Mesenchymal stem cell (in vitro differentiated cells and primary cell): ENCODE measurements around the gene AP1G1.

Experiments used
- DNase-seq: peaks from one replicate; pipeline ENCODE4 v3.0.0-alpha.2; 2013
- H2AFZ ChIP-seq: one replicate; pipeline ENCODE4 v1.6.1; 2013; ENCODE audit warnings: low read depth, mild to moderate bottlenecking, control low read depth, inconsistent platforms, low read length, moderate library complexity
- H2AK5ac ChIP-seq: 2 replicates; pipeline ENCODE4 v1.6.1; 2013; ENCODE audit warnings: low read length, moderate library complexity, mild to moderate bottlenecking, inconsistent platforms; ENCODE audit not compliant: severe bottlenecking
- H2BK120ac ChIP-seq: one replicate; pipeline ENCODE4 v1.6.1; 2013; ENCODE audit warnings: low read depth, mild to moderate bottlenecking, inconsistent platforms, low read length, moderate library complexity
- H2BK12ac ChIP-seq, 2 experiments: one replicate each; pipeline ENCODE4 v1.6.1; 2013; ENCODE audit warnings: inconsistent platforms in 2 of 2, low read length in 2 of 2, mild to moderate bottlenecking in 2 of 2, moderate library complexity in 2 of 2, control low read depth in 1 of 2
- H2BK15ac ChIP-seq: one replicate; pipeline ENCODE4 v1.6.1; 2013; ENCODE audit warnings: mild to moderate bottlenecking, low read depth, inconsistent platforms; ENCODE audit not compliant: poor library complexity, severe bottlenecking
- H2BK5ac ChIP-seq: 2 replicates; pipeline ENCODE4 v1.6.1; 2013; ENCODE audit warnings: low read depth, mild to moderate bottlenecking, low read length, control low read depth, inconsistent platforms; ENCODE audit not compliant: poor library complexity, severe bottlenecking
- H3K14ac ChIP-seq, 2 experiments: one replicate each; pipeline ENCODE4 v1.6.1; 2013; ENCODE audit warnings: inconsistent platforms in 2 of 2, low read length in 2 of 2, control low read depth in 1 of 2, mild to moderate bottlenecking in 1 of 2, moderate library complexity in 1 of 2
- H3K18ac ChIP-seq, 2 experiments: one replicate each; pipeline ENCODE4 v1.6.1; 2013; ENCODE audit warnings: inconsistent platforms in 2 of 2, low read length in 2 of 2, control low read depth in 1 of 2, low read depth in 1 of 2, mild to moderate bottlenecking in 1 of 2
- H3K23ac ChIP-seq, 2 experiments: one replicate each; pipeline ENCODE4 v1.6.1; 2013; ENCODE audit warnings: inconsistent platforms in 2 of 2, low read length in 2 of 2, mild to moderate bottlenecking in 2 of 2, moderate library complexity in 2 of 2, control low read depth in 1 of 2
- H3K27ac ChIP-seq: 2 replicates; pipeline ENCODE4 v1.5.1; 2013; ENCODE audit warnings: mild to moderate bottlenecking, moderate library complexity, low read length, control low read depth, inconsistent platforms; ENCODE audit not compliant: poor library complexity, severe bottlenecking
- H3K27me3 ChIP-seq, 2 experiments: 2 replicates each; pipeline versions ENCODE4 v1.6.1 to v1.7.0; 2013; ENCODE audit warnings: low read length in 2 of 2, mild to moderate bottlenecking in 2 of 2, moderate library complexity in 2 of 2, control low read depth in 1 of 2, inconsistent platforms in 1 of 2; ENCODE audit not compliant: control insufficient read depth in 1 of 2, insufficient read depth in 1 of 2
- H3K36me3 ChIP-seq, 2 experiments: 2 replicates each; pipeline versions ENCODE4 v1.6.1 to v1.7.0; 2013; ENCODE audit warnings: low read length in 2 of 2, control low read depth in 1 of 2, inconsistent platforms in 1 of 2, low read depth in 1 of 2, mild to moderate bottlenecking in 1 of 2; ENCODE audit not compliant: insufficient read depth in 2 of 2, control insufficient read depth in 1 of 2
- H3K4ac ChIP-seq, 2 experiments: one replicate each; pipeline ENCODE4 v1.6.1; 2013; ENCODE audit warnings: inconsistent platforms in 2 of 2, low read length in 2 of 2, mild to moderate bottlenecking in 2 of 2, moderate library complexity in 2 of 2, control low read depth in 1 of 2, low read depth in 1 of 2
- H3K4me1 ChIP-seq: 2 replicates; pipeline ENCODE4 v1.6.1; 2013; ENCODE audit warnings: low read depth, low read length, control low read depth; ENCODE audit not compliant: control insufficient read depth, insufficient read depth
- H3K4me2 ChIP-seq: 2 replicates; pipeline ENCODE4 v1.6.1; 2013; ENCODE audit warnings: low read length, mild to moderate bottlenecking, inconsistent platforms; ENCODE audit not compliant: poor library complexity, severe bottlenecking
- H3K4me3 ChIP-seq, 2 experiments: 2 replicates each; pipeline versions ENCODE4 v1.5.1 to v1.7.0; 2013; ENCODE audit warnings: low read length in 2 of 2, mild to moderate bottlenecking in 2 of 2, control low read depth in 1 of 2, low read depth in 1 of 2; ENCODE audit not compliant: insufficient read depth in 1 of 2
- H3K79me1 ChIP-seq: replicated peaks from 2 replicates; pipeline ENCODE4 v1.6.1; 2013; ENCODE audit warnings: mild to moderate bottlenecking, control low read depth, low read length, inconsistent platforms; ENCODE audit not compliant: poor library complexity, severe bottlenecking
- H3K9ac ChIP-seq: 2 replicates; pipeline ENCODE4 v1.7.0; 2013; ENCODE audit warnings: mild to moderate bottlenecking, low read length, moderate library complexity
- H3K9me3 ChIP-seq: 2 replicates; pipeline ENCODE4 v1.7.0; 2013; ENCODE audit warnings: mild to moderate bottlenecking, low read length; ENCODE audit not compliant: control insufficient read depth
- H4K8ac ChIP-seq: one replicate; pipeline ENCODE4 v1.6.1; 2013; ENCODE audit warnings: inconsistent platforms, mild to moderate bottlenecking, low read length, moderate library complexity
- H4K91ac ChIP-seq: one replicate; pipeline ENCODE4 v1.6.1; 2013; ENCODE audit warnings: mild to moderate bottlenecking, low read length, inconsistent platforms
- WGBS: methylation state at CpG from one replicate; pipeline ENCODE4 v1.1.7; 2013; ENCODE audit warnings: mixed read lengths; 5-methylcytosine and 5-hydroxymethylcytosine counted together

Gene AP1G1

DNA sequence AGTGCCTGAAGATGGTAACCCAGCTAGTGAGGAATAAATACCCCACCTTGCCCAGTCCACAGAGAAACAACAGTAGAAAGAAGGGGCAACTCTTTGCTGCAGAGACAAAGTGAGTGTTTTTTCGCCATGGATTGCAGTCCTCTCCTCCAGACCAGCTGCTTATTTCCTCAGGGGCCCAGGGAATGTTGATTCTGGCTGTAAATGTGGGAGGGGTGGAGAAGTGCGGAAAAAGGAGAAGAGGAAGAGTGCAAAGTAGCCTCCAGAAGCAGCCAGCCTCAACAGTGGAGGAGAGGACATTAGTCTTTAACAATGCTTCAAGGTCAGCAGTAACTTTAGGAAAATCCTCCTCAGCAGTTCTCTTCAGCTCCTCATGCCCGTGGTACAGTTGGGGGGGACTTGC is 76.0 kb downstream of the AP1G1 start:
- H3K4me3 ChIP-seq, result no peak overlapping the region
- H3K4ac ChIP-seq, result no peak overlapping the region
- no peaks in the 10 kb centered on the region for H3K27me3 ChIP-seq
- no peak for DNase-seq
- H3K9me3 ChIP-seq, result no peaks in the 10 kb centered on the region
- no peaks in the 10 kb centered on the region for H3K4me1 ChIP-seq
- H3K9ac ChIP-seq, result no peak overlapping the region
- no peak overlapping the region for H2BK15ac ChIP-seq
- WGBS, result 88% methylated on average over 3 of the region's 3 CpGs
- no peak overlapping the region for H3K14ac ChIP-seq
- H2BK120ac ChIP-seq, result no peak overlapping the region
- no peak overlapping the region for H4K91ac ChIP-seq
- no peak overlapping the region for H4K8ac ChIP-seq
- H3K36me3 ChIP-seq, result peaks cover 24 to 72% of the 10 kb centered on the region in 2 experiments
- H2AK5ac ChIP-seq, result no peak overlapping the region
- H3K79me1 ChIP-seq, result peaks cover 19% of the 10 kb centered on the region
- no peak overlapping the region for H3K27ac ChIP-seq
- H3K4me2 ChIP-seq, result no peak overlapping the region
- H2BK12ac ChIP-seq, result no peak overlapping the region
- H2BK5ac ChIP-seq, result no peak overlapping the region
- H3K18ac ChIP-seq, result no peak overlapping the region
- no peak overlapping the region for H3K23ac ChIP-seq
- no peak overlapping the region for H2AFZ ChIP-seq

DNA sequence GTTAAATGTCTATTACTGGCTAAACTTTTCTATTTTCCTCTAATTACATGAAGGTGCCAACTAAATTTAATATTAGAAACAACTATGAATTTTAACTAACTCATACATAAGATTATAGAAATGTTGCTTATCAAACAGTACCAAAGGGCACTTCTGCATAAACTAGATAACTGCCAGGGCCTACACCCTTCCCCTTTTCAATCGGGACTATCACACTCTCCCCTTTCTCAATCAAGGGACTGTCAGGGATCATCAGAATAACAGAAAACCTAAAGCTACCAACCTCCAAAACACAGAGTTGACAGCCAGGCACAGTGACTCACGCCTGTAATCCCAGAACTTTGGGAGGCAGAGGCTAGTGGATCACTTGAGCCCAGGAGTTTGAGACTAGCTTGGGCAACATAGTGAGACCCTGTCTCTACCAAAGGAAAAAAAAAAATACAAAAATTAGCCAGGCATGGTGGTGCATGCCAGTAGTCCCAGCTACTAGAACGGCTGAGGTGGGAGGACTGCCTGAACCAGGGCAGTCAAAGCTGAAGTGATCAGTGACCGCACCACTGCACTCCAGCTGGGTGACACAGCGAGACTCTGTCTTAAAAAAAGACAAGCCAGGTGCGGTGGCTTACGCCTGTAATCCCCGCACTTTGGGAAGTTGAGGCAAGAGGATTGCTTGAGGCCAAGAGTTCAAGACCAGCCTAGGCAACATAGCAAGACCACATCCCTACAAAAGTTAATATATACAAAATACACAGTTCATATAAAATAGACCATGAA is 80.9 kb downstream of the AP1G1 start:
- H3K4me1 ChIP-seq, result peaks cover 5% of the 10 kb centered on the region

DNA sequence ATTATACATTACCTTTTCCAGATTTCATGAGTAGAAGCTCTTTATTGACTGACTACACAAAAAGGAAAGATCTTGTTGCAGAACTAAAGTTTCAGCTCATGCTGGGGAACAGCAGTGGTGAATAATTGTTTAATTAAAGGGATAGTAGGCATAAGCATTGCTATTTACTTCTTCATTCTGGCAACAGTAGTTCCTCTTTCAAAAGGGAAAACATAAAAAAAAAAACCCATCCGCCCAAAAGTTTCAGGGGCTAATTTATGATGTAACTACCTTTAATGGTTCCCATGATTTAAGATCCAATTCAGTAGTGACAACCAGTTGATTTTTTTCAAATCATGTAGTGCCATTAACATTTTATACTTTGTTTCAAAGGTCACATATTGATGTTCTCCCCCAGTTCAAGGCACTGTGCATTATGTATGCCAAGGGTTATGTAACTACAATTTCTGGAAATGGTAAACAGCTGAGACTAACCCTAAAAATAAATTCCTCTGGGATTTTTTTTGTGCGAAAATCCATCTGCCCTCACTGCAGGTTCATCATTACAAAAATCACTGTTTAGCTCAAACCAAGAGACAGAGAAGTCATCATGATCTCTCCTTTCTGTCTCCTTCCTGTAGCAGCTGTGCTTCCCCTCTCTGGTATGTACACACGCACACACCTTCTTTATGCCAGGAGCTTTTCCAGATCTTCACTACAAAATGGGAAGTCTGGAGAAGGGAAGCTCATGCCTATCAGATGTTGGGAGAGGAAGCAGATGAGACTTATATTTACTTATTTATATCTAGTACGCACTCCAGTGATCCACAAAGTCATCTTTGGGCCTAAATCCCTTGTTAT is 81.9 kb downstream of the AP1G1 start:
- Histone ChIP-seq H3K27me3 (no peaks in the 10 kb centered on the region), H3K9me3 (no peaks in the 10 kb centered on the region), H3K18ac (no peak overlapping the region), H3K4ac (no peak overlapping the region), H4K91ac (no peak overlapping the region), H3K9ac (no peak overlapping the region), H3K4me3 (no peak overlapping the region), H4K8ac (no peak overlapping the region), H2AK5ac (no peak overlapping the region), H3K4me1 (peaks cover 8% of the 10 kb centered on the region), H3K14ac (no peak overlapping the region), H2BK15ac (no peak overlapping the region), H3K27ac (no peak overlapping the region), H2AFZ (no peak overlapping the region), H2BK12ac (no peak overlapping the region), H2BK5ac (no peak overlapping the region), H3K23ac (no peak overlapping the region), H3K4me2 (no peak overlapping the region), H3K36me3 (peaks cover 6 to 27% of the 10 kb centered on the region in 2 experiments), H2BK120ac (no peak overlapping the region), H3K79me1 (no peaks in the 10 kb centered on the region)
- 91% methylated on average over 2 of the region's 4 CpGs for WGBS
- DNase-seq, result no peak

More for the DNA sequence above, 80.9 kb downstream of the AP1G1 start:
- Histone ChIP-seq H3K18ac (no peak overlapping the region), H3K4me3 (no peak overlapping the region), H3K23ac (no peak overlapping the region), H3K9me3 (no peaks in the 10 kb centered on the region), H2AFZ (no peak overlapping the region), H2BK15ac (no peak overlapping the region), H3K27ac (no peak overlapping the region), H2AK5ac (no peak overlapping the region), H3K4ac (no peak overlapping the region), H3K9ac (no peak overlapping the region), H3K4me2 (no peak overlapping the region), H2BK5ac (no peak overlapping the region), H3K79me1 (peaks cover 5% of the 10 kb centered on the region), H4K91ac (no peak overlapping the region), H3K14ac (no peak overlapping the region), H3K27me3 (no peaks in the 10 kb centered on the region), H2BK120ac (no peak overlapping the region), H4K8ac (no peak overlapping the region), H3K36me3 (peaks cover 11 to 37% of the 10 kb centered on the region in 2 experiments), H2BK12ac (no peak overlapping the region)
- 80% methylated on average over 8 of the region's 8 CpGs for WGBS
- DNase-seq, result no peak

DNA sequence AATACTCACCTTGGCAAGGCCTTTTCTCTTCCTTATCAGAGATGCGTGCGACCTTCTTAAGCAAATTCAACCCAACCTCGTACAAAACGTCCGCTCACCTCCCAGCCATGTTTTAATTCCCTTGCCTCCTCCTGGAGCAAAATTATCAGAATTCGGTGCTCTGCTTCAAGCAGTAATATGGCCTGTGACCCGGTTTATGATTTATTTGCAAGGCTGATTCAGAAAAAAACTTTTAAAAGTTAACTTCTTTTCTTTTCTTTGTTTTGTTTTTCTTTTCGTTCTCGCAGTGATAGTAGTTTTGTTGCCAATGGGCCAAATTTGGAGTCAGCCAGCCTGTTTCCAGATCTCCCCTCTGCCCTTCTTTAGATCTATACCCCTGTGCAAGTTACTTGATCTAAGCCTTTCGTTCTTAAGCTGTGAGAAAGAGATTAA is 84.3 kb downstream of the AP1G1 start, which contains the start of gene PHLPP2:
PHLPP2 (minus strand) TSS at position 382 of the 432 bp plus-strand sequence. CDS start 9,906 bp downstream, outside the sequence.
- Histone ChIP-seq H4K91ac (peak within 1 kb of the TSS; percentile 61), H3K9ac (peak within 1 kb of the TSS; percentile 87), H3K4me1 (peaks cover 8% of the 10 kb centered on the region), H3K4ac (peak within 1 kb of the TSS in 1 of 2 experiments; percentile 79), H2BK15ac (no peak within 1 kb of the TSS), H2BK12ac (no peak within 1 kb of the TSS), H3K4me2 (peak within 1 kb of the TSS; percentile 100), H3K36me3 (peaks cover 3 to 6% of the 10 kb centered on the region in 2 experiments), H2AK5ac (no peak within 1 kb of the TSS), H3K18ac (peak within 1 kb of the TSS; percentile 88 to 95), H3K79me1 (peaks cover 5% of the 10 kb centered on the region), H2AFZ (peak within 1 kb of the TSS; percentile 97), H3K27me3 (no peaks in the 10 kb centered on the region), H3K23ac (peak within 1 kb of the TSS in 1 of 2 experiments; percentile 52), H3K27ac (no peak within 1 kb of the TSS), H3K4me3 (peak within 1 kb of the TSS; percentile 82 to 96), H2BK120ac (no peak within 1 kb of the TSS), H3K14ac (peak within 1 kb of the TSS in 1 of 2 experiments; percentile 71), H3K9me3 (no peaks in the 10 kb centered on the region), H4K8ac (peak within 1 kb of the TSS; percentile 82), H2BK5ac (peak within 1 kb of the TSS; percentile 8)
- no peak for DNase-seq
- WGBS, result 25% methylated on average over 7 of the region's 10 CpGs
